ENCODE results near the gene ACAA2. TPM values are rescaled to one million over a fixed set of nuclear protein-coding genes. Genes with fewer than 3 reads are reported as not detected.
A peak's percentile ranks its signal among the peaks of the same experiment; 100 is the strongest.

The ACAA2 gene, protein sequence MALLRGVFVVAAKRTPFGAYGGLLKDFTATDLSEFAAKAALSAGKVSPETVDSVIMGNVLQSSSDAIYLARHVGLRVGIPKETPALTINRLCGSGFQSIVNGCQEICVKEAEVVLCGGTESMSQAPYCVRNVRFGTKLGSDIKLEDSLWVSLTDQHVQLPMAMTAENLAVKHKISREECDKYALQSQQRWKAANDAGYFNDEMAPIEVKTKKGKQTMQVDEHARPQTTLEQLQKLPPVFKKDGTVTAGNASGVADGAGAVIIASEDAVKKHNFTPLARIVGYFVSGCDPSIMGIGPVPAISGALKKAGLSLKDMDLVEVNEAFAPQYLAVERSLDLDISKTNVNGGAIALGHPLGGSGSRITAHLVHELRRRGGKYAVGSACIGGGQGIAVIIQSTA
- 40.2 and 51.3 TPM in 2 replicates for total RNA-seq

DNA sequence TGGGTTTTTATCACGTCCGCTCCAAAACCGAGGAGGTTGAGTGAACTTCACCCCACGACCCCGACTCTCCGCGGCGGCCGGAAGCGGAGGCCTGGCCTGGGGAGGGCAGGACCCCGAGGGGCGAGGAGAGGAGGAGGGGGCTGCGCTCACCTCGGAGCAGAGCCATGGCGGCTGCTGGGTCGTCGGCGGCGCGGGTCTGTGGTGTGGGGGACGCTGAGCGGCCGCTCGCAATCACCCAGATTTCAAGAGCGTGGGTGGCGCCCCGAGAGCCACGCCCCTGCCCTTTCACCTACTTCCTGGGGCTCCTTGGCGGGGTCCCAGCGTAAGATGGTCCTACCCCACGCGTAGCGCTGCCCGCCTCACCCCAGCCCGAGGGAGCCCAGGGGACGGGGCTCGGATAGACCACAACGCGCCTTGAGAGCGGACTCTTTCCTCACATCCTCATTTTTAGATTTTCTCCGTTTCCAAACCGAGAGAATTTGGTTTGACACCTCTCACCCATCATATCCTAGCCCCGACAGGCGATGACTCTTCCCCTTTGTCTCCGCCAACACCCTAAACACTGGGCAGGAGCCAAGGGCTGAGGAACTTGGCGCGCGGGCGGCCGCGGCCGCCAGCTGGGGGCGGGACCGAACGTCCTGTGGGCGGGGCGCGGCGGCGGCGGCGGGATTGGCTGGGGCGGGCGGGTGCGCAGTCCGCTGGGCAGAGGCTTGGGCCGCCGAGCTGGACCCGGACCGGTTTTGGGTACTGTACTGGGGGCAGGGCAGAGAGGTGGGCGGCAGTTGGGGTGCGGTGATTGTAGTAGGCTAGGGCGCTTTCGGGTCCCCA is at the start of gene ACAA2:
Gene ACAA2 (minus strand): TSS at position 215 of the 828 bp plus-strand sequence. CDS start 49 bp downstream, at position 166.
- no peak for DNase-seq (ENCODE audit: extremely low read depth, low read depth, low spot score)

DNA sequence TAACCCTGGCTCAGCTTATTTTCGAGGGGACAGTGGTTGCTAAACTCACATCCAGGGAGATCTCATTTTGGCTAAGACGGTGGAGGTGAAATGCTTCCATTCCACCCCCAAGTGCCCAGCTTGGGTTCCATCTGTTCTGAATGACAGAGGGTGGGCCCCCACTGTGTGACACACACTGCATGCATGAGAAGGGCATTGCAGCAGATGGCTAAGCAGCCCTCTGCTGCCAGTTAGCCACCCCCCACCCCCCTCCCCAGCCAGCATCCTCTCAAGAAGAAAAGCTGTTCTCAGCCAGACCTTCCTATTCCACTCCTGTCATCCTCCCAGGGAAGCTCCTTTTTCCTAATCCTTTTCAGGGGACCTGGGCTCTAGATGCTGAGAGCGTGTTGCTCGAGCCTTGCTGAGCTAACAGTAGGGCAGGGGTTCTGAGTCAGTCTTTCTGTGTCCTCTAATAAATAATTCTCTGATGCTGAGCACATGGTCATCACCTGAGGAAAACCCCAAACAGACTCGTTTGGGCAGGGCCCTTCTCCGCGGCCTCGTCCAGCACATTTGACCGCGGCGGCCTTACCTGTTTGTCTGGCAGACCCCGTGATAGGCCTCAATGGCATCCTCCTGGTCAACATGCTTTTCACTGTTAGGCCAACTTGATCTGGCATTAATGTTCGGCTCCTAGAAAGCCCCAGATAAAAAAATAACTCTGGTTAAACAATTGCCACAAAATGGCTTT is 49.5 kb upstream of the ACAA2 start:
- no peak for DNase-seq (ENCODE audit: extremely low read depth, low read depth, low spot score)

DNA sequence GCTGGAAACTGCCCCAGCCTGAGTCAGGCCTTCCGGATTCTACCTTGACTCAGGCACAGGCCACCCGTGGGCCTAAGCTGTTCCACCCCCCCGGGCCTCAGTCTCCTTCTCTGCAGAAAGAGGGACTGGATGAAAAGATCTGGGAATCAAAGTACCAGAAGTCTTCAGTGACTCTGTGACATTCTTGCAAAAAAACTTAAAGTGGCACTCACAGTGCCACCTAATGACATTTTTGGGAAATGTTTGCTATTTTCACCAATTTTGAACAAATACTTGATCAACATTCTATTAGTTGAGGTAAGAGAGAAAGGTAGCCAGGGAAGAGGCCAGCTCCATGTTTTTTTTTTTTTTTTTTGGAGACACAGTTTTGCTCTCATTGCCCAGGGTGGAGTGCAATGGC is 48.3 kb upstream of the ACAA2 start:
- no peak for DNase-seq (ENCODE audit: extremely low read depth, low read depth, low spot score)

DNA sequence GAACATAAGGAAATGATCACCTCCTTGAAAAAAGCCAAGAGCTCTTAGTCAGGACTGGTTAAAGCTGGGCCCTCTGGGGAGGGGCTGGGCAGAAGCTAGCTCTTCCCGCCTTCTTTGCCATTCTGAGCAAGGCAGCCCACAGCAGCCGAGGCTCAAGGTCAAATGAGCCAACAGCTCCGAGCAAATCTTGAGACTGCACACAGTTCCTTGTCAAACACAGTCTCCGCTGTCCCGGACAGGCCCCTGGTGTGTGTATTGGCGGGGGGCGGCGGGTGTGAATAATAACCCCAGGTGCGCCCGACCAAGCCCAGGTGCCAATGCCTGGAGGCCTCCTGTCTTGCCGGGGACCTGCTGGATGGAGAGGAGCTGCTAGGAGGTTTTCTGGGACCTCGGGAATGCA is 46.4 kb upstream of the ACAA2 start:
- DNase-seq (ENCODE audit: extremely low read depth, low read depth, low spot score): no peak

DNA sequence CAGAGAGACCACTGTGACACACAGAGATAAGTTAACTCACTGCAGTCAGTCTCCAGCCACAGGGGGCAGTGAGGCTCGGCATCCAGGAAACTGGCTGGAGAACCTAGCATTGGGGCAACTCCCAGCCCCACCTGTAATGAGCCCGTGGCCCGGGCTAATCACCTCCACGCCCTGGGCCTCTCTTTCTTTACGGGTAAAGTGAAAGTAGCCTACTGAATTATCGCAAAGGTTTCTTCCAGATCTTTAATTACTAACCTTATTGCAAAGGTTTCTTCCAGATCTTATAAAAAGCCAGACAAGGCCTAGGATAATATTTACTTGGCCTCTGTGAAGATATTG is 45.7 kb upstream of the ACAA2 start:
- DNase-seq (ENCODE audit: extremely low read depth, low read depth, low spot score): no peak

DNA sequence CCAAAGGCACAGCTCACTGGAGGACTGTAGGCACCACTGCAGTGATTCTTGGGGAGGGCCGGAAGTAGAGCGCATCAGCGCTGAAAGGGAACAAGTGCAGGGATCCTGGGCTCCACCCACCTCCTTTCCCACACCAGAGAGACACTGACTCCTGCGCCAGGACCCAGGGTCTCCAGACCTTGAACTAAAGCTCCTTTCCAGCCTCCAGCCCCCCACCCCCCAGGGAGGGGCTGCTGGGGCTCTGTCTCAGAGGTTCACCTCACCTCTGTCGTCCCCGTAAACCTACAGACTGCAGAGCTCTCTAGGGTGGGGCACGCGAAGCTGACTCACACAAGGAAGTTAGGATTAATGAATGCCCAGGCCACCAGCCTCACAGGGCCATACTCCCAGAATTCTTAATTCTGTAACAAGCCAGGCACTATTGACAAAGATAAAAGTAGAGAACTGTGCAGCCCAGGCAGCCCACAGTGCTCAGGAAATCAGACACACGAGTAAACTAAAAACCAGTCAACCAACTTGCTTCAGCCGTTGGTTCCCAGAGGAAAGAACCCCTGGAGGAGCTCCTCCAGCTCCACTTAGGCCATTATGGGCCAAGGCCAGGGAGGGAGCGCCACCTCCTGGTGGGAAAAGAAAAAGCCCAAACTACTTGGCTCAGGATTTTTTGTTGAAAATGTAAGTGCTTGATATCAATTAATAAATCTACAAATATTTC is 45.1 kb upstream of the ACAA2 start:
- peak; percentile 41 for DNase-seq (ENCODE audit: extremely low read depth, low read depth, low spot score)

DNA sequence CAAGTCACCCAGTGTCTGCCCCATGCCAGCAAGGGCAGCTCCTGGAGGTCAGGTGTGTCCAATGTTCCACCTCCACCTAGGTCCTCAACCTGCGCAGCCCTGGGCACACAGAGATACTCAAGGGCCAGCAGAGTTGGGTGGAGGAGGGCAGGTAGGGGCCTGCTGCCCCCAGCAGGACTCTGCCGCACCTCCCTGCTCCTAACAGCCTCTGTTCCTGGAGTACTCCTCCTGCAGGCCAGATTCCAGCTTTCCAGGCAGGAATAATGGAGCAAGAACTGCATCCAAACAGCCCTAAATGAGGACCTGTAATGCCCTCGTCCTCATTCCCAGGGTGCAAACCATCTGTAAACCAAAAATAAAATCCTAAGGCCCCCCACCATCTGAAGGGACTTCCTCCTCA is 44.4 kb upstream of the ACAA2 start:
- DNase-seq (ENCODE audit: extremely low read depth, low read depth, low spot score): no peak

DNA sequence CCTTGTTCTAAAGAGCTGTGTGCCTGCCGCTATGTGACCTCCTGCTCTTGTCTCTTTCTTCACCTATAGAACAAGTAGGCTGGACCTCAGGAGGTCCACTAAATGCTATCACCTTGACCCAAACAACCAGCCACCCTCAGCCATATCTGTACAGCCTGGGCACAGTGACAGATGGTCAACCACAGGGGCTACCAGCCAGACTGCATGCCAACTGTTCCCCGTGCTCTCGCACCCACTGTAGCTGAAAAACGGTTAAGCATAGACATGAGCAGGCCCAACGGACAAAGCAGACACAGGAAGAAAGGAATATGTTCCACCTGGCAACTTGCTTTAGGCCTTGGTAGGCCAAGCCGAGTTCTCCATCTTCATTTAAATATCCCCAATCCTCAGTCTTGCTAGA is 43.2 kb upstream of the ACAA2 start:
- no peak for DNase-seq (ENCODE audit: extremely low read depth, low read depth, low spot score)

DNA sequence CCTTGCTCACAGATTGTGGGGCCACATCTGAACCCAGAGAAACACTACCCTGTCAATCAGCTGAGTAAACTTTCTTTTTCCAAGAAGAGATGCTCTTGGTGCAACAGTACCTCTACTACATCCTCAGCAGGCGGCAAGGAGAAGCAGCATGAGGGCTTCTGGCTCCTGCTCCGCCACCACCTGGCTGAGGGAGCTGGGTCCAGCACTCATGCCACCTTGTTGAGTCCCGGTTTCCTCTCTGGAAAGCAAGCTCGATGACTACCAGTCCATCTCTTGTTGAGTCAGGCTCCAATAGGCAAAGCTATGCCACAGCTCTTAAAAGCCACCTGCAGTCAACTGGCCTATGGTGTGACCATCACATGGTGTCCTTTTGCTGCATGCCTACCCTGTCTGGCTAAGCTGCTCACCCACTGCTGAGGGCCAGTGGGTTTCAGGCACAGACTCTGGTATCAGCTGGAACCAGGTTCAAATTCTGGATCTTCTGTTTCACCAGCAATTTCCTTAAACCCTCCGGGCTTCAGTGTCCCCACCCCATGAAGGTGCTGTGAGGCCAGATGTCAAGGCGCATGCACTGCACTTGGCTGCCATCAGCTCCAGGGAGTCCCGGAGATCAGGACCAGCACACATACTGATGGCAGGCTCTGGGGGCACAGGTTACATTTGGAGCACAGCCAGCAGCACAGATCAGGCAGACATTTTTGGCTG is 42.5 kb upstream of the ACAA2 start:
- no peak for DNase-seq (ENCODE audit: extremely low read depth, low read depth, low spot score)

DNA sequence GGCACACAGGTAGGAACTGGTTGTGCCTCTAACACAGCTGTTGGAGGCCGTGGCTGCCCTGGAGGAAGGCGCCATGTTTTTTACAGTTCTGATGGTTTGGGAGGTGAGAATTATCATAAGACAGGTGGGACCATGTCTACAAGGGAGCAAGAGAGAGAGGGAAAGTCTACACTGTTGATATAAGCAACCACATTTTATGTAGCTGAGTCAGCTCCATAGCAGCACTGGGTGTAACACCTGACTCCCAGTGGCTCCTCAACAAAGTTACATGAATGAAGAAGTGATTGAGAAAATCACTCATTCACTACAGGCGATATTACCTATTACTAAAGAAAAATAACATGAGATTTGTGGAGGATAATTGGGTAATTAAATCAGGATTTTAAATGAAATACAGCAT is 41.3 kb upstream of the ACAA2 start:
- DNase-seq (ENCODE audit: extremely low read depth, low read depth, low spot score): no peak

DNA sequence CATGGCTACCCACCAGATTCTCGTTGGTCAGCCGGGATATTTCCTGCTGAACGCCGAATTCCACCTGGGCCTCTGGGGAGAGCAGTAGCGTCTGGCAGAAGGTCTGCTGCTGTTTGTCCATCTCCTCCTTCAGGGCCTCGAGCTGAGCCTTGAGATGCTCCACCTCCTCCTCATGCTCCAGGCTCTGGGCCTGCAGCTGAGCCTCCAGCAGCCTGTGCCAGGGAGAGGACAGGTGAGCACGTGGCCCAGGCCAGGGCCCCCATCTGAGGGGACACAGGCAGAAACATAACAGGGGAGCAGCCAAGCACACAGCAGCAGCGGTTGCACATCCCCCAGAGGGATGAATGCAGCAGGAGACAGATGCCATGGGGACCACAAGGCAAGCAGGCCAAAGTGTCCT is 40.1 kb upstream of the ACAA2 start:
- DNase-seq (ENCODE audit: extremely low read depth, low read depth, low spot score): no peak

DNA sequence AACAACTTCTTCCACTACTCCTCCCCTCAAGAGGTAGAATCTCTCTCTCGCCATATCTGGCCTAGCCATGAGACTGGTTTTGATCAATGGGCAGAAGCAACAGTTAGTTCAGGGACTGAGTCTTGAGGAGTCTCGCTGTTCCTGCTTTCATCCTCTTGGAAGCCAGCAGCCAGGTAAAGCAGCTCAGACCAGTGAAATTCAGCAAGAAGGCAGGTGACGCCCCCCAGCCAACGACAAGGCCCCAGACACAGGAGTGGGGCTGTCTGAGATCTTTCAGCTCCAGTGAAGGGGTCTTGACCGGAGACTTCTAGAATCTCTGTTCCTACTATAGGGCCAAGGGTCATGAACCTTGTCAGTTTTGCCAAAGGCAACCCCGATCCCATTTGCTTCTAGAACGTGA is 39.7 kb upstream of the ACAA2 start:
- DNase-seq (ENCODE audit: extremely low read depth, low read depth, low spot score): no peak

DNA sequence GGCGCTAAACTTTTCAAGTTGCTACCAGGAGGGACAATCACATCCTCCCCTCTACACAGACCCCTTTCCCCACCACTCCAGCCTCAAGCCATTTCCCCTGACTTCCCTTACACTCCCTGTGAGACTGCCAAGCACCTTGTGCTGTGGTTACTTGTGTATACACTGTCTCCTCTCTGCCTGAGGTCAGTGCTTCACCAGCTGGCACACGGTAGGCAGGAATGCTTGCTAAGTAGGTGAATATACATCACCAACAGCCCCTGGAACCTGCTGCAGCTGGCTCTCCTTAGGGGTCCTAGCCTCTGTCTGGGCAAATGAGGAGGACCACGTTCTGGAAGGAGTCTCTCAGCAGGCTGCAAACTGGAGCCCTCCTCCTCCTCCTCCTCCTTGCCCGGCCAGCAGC is 38.3 kb upstream of the ACAA2 start:
- DNase-seq (ENCODE audit: extremely low read depth, low read depth, low spot score): no peak

DNA sequence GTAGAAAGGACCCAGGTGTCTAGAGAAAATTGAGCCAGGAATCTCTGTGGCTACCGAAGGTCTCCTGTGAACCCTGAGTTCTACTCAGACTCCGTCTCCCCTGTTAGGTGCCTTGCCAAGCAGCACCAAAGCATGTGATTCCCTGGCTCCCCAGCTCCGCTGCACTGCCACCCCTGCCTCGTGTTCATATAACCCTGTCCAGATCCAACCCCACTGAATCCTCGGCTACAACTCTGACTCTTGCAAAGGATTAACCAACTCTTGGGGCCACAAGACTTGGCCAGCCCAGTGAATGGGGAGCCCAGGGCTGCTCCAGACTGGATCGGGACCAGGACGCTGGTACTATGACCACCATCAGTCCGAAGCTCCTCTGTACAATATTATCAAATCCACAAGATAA is 37.3 kb upstream of the ACAA2 start:
- DNase-seq (ENCODE audit: extremely low read depth, low read depth, low spot score): no peak

DNA sequence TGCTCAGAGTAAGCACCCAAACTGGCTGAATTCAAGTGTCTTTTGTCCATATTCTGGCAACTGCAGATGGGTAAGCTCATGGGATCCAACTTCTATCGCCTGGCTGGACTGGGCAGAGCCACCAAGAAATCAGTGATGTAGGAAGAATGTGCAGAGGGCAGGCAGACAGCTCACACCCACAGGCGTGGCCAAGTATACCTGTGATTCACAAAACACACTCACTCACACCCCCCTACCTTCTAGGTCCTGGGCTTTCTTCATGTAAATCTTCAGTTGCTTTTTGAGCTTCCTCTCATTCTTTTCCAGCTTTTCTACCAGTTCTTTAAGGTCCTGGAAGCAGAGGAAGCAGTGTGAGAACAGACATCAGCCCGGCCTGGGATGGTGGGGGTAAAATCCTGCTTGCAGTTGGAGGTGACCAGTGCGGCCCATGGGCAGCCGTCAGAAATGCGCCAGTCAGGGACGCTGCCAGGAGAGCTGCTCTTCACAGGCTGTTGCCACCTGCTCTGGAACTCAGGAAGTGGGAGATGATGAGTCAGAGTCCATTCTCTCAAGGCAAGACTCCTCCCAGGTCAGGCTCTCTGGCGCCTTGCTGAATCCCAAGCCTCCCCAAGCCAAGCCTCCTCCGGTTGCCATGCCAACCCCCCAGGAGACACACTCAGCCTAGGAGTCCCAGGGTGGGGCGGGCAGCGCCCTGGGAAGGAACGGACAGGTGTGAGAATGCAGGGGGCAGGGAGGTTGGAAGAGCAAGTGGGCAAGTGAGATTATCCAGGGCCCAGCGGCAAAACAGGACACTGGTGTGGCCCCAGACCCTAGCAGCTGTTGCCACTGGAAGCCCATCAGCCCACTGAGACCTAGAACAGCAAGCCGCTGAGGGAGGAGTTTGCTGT is 36.2 kb upstream of the ACAA2 start:
- DNase-seq (ENCODE audit: extremely low read depth, low read depth, low spot score): peak; percentile 73

DNA sequence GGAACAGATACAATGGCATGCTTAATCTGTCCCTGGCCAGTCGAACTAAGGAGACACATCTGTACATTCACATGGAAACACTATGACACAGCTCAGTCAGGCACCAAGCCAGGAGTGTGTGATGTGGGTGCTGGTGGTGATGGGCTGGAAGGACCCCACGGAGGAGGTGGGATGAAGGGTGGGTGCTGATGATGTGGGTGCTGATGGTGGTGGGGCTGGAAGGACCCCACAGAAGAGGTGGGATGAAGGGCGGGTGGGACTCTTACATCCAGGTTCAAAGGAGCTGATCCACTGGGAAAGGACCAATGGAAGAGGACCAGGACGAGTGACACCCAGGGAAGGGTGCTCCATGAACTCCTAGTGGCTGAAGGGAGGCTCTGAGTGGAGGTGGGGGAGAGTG is 34.8 kb upstream of the ACAA2 start:
- DNase-seq (ENCODE audit: extremely low read depth, low read depth, low spot score): no peak

DNA sequence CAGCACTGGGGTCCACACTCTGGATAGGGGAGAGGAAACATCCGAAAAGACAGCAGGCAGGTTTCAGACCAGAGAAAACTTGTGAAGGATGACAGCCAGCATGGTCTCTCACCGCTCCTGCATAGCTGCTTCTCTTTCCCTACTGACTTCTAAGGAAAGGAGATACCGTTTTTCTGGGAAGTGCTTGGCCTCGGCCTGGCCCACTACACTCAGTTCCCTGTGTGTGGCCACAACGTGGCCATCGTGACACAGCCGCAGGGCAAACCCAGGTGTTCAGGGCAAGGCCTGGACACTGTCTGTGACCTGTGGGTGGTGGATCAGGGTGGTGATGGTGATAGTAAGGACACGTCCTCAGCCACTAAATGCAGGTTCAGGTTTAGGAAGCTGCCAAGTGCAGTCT is 34.2 kb upstream of the ACAA2 start:
- DNase-seq (ENCODE audit: extremely low read depth, low read depth, low spot score): no peak

DNA sequence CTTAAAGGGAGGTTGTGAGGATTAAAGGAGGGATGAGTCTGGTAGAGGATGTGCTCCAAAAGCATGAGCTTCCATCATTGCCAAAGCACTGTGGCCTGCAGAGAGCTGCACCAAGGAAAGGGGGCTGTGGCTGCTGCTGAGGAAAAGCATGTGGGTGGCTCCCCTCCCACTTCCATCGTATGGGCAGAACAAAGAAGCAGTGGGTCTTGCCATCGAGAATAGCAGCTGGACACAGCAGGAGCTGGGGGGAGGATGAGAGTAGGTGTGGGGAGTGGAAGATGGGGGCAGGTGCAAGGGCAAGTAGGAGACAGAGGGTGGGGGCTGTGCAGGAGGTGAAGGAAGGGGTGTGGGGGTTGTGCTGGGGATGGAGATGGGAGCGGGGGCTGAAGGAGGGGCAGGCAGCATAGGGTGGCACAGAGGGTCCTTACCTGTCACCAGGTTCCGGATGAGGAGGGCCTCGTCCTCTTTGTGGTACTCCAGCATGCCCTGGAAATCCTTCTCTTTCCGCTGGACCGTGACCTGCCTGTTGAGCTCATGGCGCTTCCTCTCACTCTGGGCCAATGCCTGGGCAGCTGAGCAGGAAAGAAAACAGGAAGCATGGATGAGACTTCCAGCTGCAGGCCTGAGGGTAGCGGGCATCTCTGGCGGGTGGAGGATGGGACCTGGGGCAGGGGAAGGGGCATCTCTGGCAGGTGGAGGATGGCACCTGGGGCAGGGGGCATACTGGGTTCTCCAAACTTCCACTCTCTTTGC is 33.6 kb upstream of the ACAA2 start:
- no peak for DNase-seq (ENCODE audit: extremely low read depth, low read depth, low spot score)

DNA sequence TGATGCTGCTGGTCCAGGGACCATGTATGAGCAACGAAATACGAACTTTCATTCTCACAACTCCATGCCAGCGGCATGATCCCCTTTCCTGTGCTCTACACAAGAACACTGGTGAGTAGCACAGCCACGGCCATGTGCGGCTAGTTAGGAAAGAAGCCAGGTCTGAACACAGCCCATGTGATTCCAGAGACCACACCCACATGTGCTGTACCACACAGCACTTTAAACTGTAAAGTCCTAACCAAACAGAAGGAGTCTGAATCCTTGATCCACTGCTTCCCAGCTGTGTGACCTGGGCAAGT is 33.0 kb upstream of the ACAA2 start:
- no peak for DNase-seq (ENCODE audit: extremely low read depth, low read depth, low spot score)
